Astrocyte of the spinal cord (primary cell): ENCODE results near the gene COL5A1.
A peak's percentile ranks its signal among the peaks of the same experiment; 100 is the strongest.

Experiments used
- DNase-seq: peaks from one replicate; pipeline ENCODE4 v3.0.0; 2011; ENCODE audit warnings: low read depth, low spot score
- H3K4me3 ChIP-seq: 2 replicates; pipeline ENCODE4 v1.5.1; 2011; ENCODE audit warnings: low read depth, mild to moderate bottlenecking, low read length, moderate library complexity
- CTCF ChIP-seq: IDR thresholded peaks from 2 replicates; pipeline ENCODE4 v1.5.1; 2012; ENCODE audit warnings: low read depth, mild to moderate bottlenecking, low read length, inconsistent platforms
- in situ Hi-C: cut with HindIII; loops from 2 replicates; pipeline ENCODE4 v1.10.0; 2017; ENCODE audit warnings: low sequenced_read_pairs

COL5A1 gene

GRCh38 chr9:134641173-134641989 lies at the start of gene COL5A1:
TSS of gene COL5A1 (plus strand) at chr9:134641803. CDS start at chr9:134642188, 385 bp downstream.
- DNase-seq: peak; percentile 95
- peak within 1 kb of the TSS; percentile 73 for H3K4me3 ChIP-seq
- no peak for TF ChIP-seq CTCF
- in situ Hi-C loops: no loop called here

GRCh38 chr9:134592018-134592818 lies 49.4 kb upstream of the COL5A1 start:
- in situ Hi-C loops: no loop called here
- DNase-seq: peak; percentile 95
- TF ChIP-seq CTCF: no peak
- H3K4me3 ChIP-seq: no peak overlapping the region

GRCh38 chr9:134592819-134593200 lies 48.8 kb upstream of the COL5A1 start:
- in situ Hi-C loops: no loop called here
- no peak overlapping the region for H3K4me3 ChIP-seq
- DNase-seq: no peak
- TF ChIP-seq CTCF: no peak

- TF ChIP-seq CTCF: no peak
- H3K4me3 ChIP-seq: no peak overlapping the region
- in situ Hi-C loops: no loop called here
- DNase-seq: no peak
These were observed 48.1 kb upstream of the COL5A1 start for GRCh38 chr9:134593286-134594077.

GRCh38 chr9:134594078-134594941 lies 47.3 kb upstream of the COL5A1 start:
- no peak for DNase-seq
- in situ Hi-C loops: no loop called here
- no peak overlapping the region for H3K4me3 ChIP-seq
- TF ChIP-seq CTCF: no peak
